Thoracic aorta (tissue), 2 donors: ENCODE data around the gene LRRC73. TPM values are rescaled to one million over a fixed set of nuclear protein-coding genes. Genes with fewer than 3 reads are reported as not detected.

Experiments used
- ATAC-seq: fragments of 150-250 bp; one replicate; pipeline ENCODE4 v1.8.0; 2017; ENCODE audit warnings: low read depth; ENCODE audit not compliant: insufficient number of reproducible peaks, low FRiP score
- DNase-seq: peaks from one replicate; pipeline ENCODE4 v3.0.0-alpha.2; 2020; ENCODE audit warnings: low spot score
- H3K27ac ChIP-seq, 2 donors: fragments of 200-600 bp; sonication (generic); 1 replicate in 1 of 2; 2 replicates in 1 of 2; pipeline ENCODE4 v1.5.1; 2016; ENCODE audit warnings: mild to moderate bottlenecking in 2 of 2, moderate library complexity in 2 of 2
- H3K27me3 ChIP-seq: fragments of 200-600 bp; sonication (generic); replicated peaks from 2 replicates; pipeline ENCODE4 v1.6.0; 2016; ENCODE audit warnings: mild to moderate bottlenecking; ENCODE audit not compliant: insufficient read depth
- H3K36me3 ChIP-seq: fragments of 200-600 bp; sonication (generic); one replicate; pipeline ENCODE4 v1.5.1; 2016
- H3K4me1 ChIP-seq, 2 donors: fragments of 200-600 bp; sonication (generic); 1 replicate in 1 of 2; 2 replicates in 1 of 2; pipeline versions ENCODE4 v1.5.1 to v1.6.0; 2016; ENCODE audit warnings: low read depth in 2 of 2, mild to moderate bottlenecking in 1 of 2; ENCODE audit not compliant: control insufficient read depth in 1 of 2
- H3K4me3 ChIP-seq: fragments of 200-600 bp; sonication (generic); 2 replicates; pipeline ENCODE4 v1.5.1; 2016; ENCODE audit warnings: mild to moderate bottlenecking
- H3K9me3 ChIP-seq: fragments of 200-600 bp; sonication (generic); 2 replicates; pipeline ENCODE4 v1.5.1; 2016
- CTCF ChIP-seq: fragments of 200-600 bp; sonication (generic); IDR thresholded peaks from one replicate; pipeline ENCODE4 v1.5.1; 2019; ENCODE audit warnings: antibody characterized with exemption
- total RNA-seq, 2 donors: library from RNA; depleted of rRNA; stranded (reverse); fragments of >200 nt; gene quantifications; one replicate each; pipeline versions ENCODE4 v1.1.0 to v1.2.3, GENCODE V29; 2016

Gene LRRC73
- total RNA-seq, 2 donors from 2014 or later = 0.54 to 0.63 TPM

GRCh38 chr6:43488667-43489276 is 21.4 kb downstream of the LRRC73 start:
- Histone ChIP-seq H3K4me3 (no peak overlapping the region), H3K36me3 (peaks cover 3% of the 10 kb centered on the region), H3K27me3 (no peaks in the 10 kb centered on the region), H3K4me1 (peaks cover 0 to 14% of the 10 kb centered on the region in 2 donors), H3K27ac (no peak overlapping the region), H3K9me3 (no peaks in the 10 kb centered on the region)
- no peak for DNase-seq
- ATAC-seq = no peak
- no peak for TF ChIP-seq CTCF

- H3K27ac ChIP-seq = no peak overlapping the region
- no peak overlapping the region for H3K4me3 ChIP-seq
- ATAC-seq (no peak), DNase-seq (no peak)
- no peaks in the 10 kb centered on the region for H3K27me3 ChIP-seq
- peaks cover 3% of the 10 kb centered on the region for H3K36me3 ChIP-seq
- H3K4me1 ChIP-seq = peaks cover 6 to 22% of the 10 kb centered on the region in 2 donors
- H3K9me3 ChIP-seq = no peaks in the 10 kb centered on the region
- TF ChIP-seq CTCF = no peak
These were observed 28.4 kb downstream of the LRRC73 start for GRCh38 chr6:43481591-43482236.

GRCh38 chr6:43481075-43481474 is 29.1 kb downstream of the LRRC73 start:
- ATAC-seq = no peak

GRCh38 chr6:43478008-43478372 is 32.2 kb downstream of the LRRC73 start:
- Histone ChIP-seq H3K27me3 (no peaks in the 10 kb centered on the region), H3K4me1 (peaks cover 6 to 22% of the 10 kb centered on the region in 2 donors), H3K9me3 (no peaks in the 10 kb centered on the region), H3K4me3 (peak overlapping the region; percentile 87), H3K27ac (peak overlapping the region; percentile 49 to 59), H3K36me3 (no peaks in the 10 kb centered on the region)
- DNase-seq = no peak
- no peak for TF ChIP-seq CTCF
- no peak for ATAC-seq

More at GRCh38 chr6:43481075-43481474, 29.1 kb downstream of the LRRC73 start:
- Histone ChIP-seq H3K36me3 (peaks cover 3% of the 10 kb centered on the region), H3K9me3 (no peaks in the 10 kb centered on the region), H3K4me3 (no peak overlapping the region), H3K4me1 (peaks cover 6 to 22% of the 10 kb centered on the region in 2 donors), H3K27ac (no peak overlapping the region), H3K27me3 (no peaks in the 10 kb centered on the region)
- DNase-seq = no peak
- TF ChIP-seq CTCF = no peak

- DNase-seq (peak; percentile 72), ATAC-seq (peak; percentile 87)
- TF ChIP-seq CTCF = no peak
- Histone ChIP-seq H3K27ac (peak within 1 kb of the TSS; percentile 49 to 59), H3K4me1 (peaks cover 6 to 22% of the 10 kb centered on the region in 2 donors), H3K9me3 (no peaks in the 10 kb centered on the region), H3K36me3 (no peaks in the 10 kb centered on the region), H3K27me3 (no peaks in the 10 kb centered on the region), H3K4me3 (peak within 1 kb of the TSS; percentile 87)
These were observed 32.7 kb downstream of the LRRC73 start, which contains the start of gene TJAP1 for GRCh38 chr6:43477235-43478007. Gene TJAP1 (plus strand): TSS chr6:43477570. CDS start chr6:43499002, 21,432 bp downstream.
